Mesodermal cell (in vitro differentiated cells): ENCODE measurements around the gene HDAC1. TPM values are rescaled to one million over a fixed set of nuclear protein-coding genes. Genes with fewer than 3 reads are reported as not detected.
A peak's percentile ranks its signal among the peaks of the same experiment; 100 is the strongest.

Experiments
- H3K27ac ChIP-seq: 2 replicates; pipeline ENCODE4 v1.7.0; 2013; ENCODE audit warnings: mild to moderate bottlenecking, low read depth, low read length, moderate library complexity; ENCODE audit not compliant: severe bottlenecking
- H3K36me3 ChIP-seq: 2 replicates; pipeline ENCODE4 v1.7.1; 2013; ENCODE audit warnings: mild to moderate bottlenecking, low read length, moderate library complexity; ENCODE audit not compliant: control insufficient read depth, insufficient read depth
- H3K4me1 ChIP-seq: one replicate; pipeline ENCODE4 v1.7.1; 2013; ENCODE audit warnings: mild to moderate bottlenecking, low read length; ENCODE audit not compliant: insufficient read depth, control insufficient read depth, poor library complexity, severe bottlenecking
- H3K4me3 ChIP-seq: 2 replicates; pipeline ENCODE4 v1.7.0; 2013; ENCODE audit warnings: low read length, control low read depth, mild to moderate bottlenecking; ENCODE audit not compliant: insufficient read depth, poor library complexity, severe bottlenecking; ENCODE audit errors: extremely low read depth
- H3K9me3 ChIP-seq: 2 replicates; pipeline ENCODE4 v1.7.1; 2013; ENCODE audit warnings: mild to moderate bottlenecking, low read length, moderate library complexity; ENCODE audit not compliant: control insufficient read depth
- WGBS, 2 experiments: methylation state at CpG; one replicate each; pipeline ENCODE4 v1.1.5; 2013; ENCODE audit warnings: missing lambda C conversion rate in 2 of 2; ENCODE audit not compliant: insufficient coverage in 2 of 2; 5-methylcytosine and 5-hydroxymethylcytosine counted together
- polyA plus RNA-seq, 2 experiments: library from polyadenylated mRNA; stranded (reverse); fragments of 50-300 nt; gene quantifications; one replicate each; pipeline ENCODE4 v1.2.3, GENCODE V29; 2013

The HDAC1 gene
- 86.8 TPM for polyA plus RNA-seq (2013, experiment 1 of 2)
- 85.7 TPM for polyA plus RNA-seq (2013, experiment 2 of 2)

DNA sequence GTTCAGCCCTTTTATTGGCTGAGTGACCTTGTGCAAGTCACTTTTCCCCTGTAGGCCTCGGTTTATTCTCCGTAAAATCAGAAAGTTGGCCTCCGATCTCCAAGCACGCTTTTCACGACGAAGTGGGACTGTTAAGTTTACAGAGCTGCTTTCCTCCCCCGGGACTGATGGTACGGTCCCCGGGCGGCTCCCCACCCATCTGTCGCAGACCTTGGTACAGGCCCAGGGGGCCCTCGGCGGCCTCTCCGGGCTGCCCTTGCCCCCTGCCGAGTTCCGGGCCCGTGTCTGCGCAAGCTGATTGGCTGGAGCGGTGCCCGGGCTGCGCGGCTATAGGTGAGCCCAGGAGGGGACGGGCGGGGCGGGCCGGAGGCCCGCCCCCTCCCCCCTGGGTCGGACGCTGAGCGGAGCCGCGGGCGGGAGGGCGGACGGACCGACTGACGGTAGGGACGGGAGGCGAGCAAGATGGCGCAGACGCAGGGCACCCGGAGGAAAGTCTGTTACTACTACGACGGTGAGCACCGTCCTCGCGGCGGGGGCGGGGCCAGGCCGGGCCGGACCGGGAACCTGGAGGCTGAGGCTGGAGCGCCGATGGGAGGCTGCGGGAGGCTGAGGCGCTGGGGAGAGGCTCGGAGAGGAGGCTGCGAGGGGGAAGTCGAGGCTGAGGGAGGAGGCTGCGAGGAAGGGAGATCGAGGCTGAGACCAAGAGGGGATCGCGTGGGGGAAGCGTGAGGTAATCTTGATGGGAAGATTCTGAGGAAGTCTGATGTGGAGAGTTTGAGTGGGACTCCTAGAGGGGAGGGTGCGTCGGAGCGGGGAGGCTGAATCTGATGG lies at the start of gene HDAC1:
Gene HDAC1, plus strand, starts transcription at position 376 of the 831 bp plus-strand sequence. Its CDS starts 87 bp downstream, at position 463.
- H3K36me3 ChIP-seq: peaks cover 22% of the 10 kb centered on the region
- peak within 1 kb of the TSS; percentile 87 for H3K4me3 ChIP-seq
- H3K4me1 ChIP-seq: peaks cover 5% of the 10 kb centered on the region
- peak within 1 kb of the TSS; percentile 69 for H3K27ac ChIP-seq
- H3K9me3 ChIP-seq: no peaks in the 10 kb centered on the region
- 3% methylated on average over 48 to 67 of the region's 67 CpGs for WGBS, 2 experiments

DNA sequence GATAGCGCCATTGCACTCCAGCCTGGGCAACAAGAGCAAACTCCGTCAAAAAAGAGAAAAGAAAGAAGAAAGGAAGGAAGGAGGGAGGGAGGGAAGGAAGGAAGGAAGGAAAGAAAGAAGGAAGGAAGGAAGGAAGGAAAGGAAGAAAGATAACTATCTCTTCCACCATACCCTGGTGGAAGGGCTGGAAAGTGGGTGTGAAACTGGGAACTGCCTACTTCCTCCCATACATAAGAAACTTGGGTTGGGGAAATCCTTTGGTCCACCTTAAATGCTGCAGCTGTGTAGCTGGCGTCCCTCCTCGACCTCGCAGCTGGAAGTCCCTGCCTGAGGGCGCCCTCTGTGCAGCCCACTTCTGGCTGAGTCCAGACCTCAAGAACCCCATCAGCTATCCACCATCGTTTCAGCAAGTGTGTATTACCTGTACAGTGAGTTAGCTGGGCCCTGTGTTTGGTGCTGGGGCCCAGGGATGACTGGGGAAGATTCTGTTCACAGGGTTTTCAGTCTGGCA lies 49.5 kb upstream of the HDAC1 start:
- Histone ChIP-seq H3K4me3 (no peak overlapping the region), H3K4me1 (peaks cover 13% of the 10 kb centered on the region), H3K9me3 (no peaks in the 10 kb centered on the region), H3K36me3 (no peaks in the 10 kb centered on the region), H3K27ac (no peak overlapping the region)
- WGBS, 2 experiments: 51 to 100% methylated on average over 2 to 5 of the region's 7 CpGs

DNA sequence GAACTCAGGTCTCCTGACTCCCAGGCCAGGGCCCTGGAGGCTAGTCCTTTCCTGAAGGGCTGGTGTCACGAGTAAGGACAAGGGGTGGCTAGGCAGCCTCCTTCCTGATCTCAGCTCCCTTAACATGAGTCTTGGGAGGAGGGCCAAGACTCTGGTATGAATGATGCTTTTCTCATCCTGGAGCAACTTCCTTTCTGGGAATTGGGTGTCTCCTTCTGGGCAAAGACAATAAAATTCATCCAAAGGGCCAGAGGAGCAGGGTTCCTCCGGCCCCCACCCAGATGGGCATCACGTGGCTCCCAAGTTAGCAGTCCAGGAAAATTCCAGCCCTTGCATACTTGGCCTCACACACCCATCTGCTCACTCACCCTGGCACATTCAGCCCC lies 45.0 kb upstream of the HDAC1 start, which contains the start of gene FAM167B:
Gene FAM167B, plus strand, starts transcription at position 335 of the 386 bp plus-strand sequence. CDS start 200 bp downstream, outside the sequence.
- no peak within 1 kb of the TSS for H3K27ac ChIP-seq
- WGBS, 2 experiments: 60 to 89% methylated on average over 1 of the region's 3 CpGs

DNA sequence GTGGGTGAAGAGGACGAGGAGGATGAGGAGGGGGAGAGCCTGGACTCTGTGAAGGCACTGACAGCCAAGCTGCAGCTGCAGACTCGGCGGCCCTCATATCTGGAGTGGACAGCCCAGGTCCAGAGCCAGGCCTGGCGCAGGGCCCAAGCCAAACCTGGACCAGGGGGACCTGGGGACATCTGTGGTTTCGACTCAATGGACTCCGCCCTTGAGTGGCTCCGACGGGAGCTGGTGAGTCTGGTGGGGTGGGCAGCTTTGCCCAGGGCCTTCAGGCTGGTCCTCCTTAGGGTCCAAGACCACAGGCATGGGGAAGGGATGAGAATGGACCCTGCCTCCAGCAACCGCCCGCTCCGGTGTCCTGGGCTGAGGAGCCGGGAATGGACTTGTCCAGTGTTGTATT lies 44.4 kb upstream of the HDAC1 start:
- Histone ChIP-seq H3K4me3 (no peak overlapping the region), H3K9me3 (no peaks in the 10 kb centered on the region), H3K27ac (no peak overlapping the region), H3K4me1 (peaks cover 16% of the 10 kb centered on the region), H3K36me3 (no peaks in the 10 kb centered on the region)
- WGBS, 2 experiments: 97% methylated on average over 6 to 11 of the region's 12 CpGs

More for the DNA sequence above, 45.0 kb upstream of the HDAC1 start, which contains the start of gene FAM167B:
- no peaks in the 10 kb centered on the region for H3K36me3 ChIP-seq
- H3K4me1 ChIP-seq: peaks cover 18% of the 10 kb centered on the region
- H3K4me3 ChIP-seq: no peak within 1 kb of the TSS
- H3K9me3 ChIP-seq: no peaks in the 10 kb centered on the region

DNA sequence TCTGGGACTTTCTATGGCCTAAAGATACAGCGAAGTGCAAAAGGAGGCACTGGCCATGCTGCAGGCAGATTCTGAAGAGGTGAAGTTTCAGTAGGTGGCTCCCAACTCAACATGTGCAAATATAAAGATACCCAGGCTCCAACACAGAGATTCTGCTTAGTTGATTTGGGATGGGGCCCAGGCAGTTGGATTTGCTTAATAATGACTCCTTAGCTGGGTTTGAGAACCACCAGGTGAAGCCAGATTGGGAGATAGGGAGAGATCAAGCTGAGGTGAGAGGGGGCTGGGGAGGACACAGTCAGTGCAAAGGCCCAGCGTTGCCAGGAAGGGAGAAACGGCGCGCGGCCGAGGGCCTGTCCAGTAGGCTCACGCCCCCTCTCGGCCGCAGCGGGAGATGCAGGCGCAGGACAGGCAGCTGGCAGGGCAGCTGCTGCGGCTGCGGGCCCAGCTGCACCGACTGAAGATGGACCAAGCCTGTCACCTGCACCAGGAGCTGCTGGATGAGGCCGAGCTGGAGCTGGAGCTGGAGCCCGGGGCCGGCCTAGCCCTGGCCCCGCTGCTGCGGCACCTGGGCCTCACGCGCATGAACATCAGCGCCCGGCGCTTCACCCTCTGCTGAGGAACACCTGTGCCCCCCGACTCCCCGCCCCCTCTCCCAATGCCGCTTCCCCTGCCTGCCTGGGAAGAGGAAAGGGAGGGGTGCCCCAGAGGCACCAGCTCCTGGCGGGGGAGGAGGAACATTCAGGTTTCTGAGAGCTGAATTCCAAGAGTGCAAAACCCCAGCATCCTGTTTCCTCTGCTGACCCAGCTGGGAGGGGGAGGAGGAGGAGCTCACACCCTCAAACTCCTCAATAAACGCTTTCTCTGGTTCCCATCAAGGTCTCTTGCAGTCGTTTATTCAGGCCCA lies 43.6 kb upstream of the HDAC1 start:
- Histone ChIP-seq H3K4me3 (peak overlapping the region; percentile 5), H3K4me1 (peaks cover 14% of the 10 kb centered on the region), H3K36me3 (no peaks in the 10 kb centered on the region), H3K9me3 (no peaks in the 10 kb centered on the region), H3K27ac (no peak overlapping the region)
- WGBS, 2 experiments: 8% methylated on average over 24 to 25 of the region's 31 CpGs

DNA sequence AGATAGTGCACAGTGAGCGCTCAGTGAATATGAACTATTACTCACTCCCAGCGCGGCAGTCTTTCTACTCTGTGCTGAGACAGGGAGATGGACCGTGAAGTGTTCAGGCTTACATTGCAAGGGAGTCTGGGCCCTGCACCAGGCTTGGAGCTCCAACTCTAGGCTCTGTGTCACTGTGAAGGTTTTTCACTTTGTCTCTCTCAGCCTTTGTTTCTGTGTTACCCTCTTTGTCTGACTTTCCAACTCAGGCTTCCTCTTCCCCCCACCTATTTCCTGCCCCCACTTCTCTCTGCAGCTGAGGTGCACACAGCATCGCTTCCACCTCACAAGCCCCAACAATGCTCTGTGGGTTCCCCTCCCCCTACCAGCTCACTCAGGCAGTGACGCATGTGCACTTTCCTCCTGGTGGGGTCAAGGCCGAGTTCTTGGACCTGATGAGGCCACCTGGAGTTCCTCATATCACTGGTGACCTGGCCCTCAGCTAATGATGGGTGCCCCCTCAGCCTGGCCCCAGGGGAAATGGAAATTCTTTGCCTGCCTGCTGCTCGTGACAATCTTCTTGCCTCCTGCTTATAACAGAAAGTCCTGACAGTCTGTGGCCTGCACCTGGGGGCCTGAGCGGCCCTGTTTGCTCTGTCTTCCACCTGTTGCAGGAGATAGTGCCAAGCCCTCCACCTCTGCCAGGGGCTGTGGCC lies 41.9 kb upstream of the HDAC1 start:
- WGBS, 2 experiments: 83% methylated on average over 8 to 9 of the region's 9 CpGs
- Histone ChIP-seq H3K4me3 (no peak overlapping the region), H3K36me3 (no peaks in the 10 kb centered on the region), H3K27ac (peak overlapping the region; percentile 71), H3K4me1 (peaks cover 14% of the 10 kb centered on the region), H3K9me3 (no peaks in the 10 kb centered on the region)

DNA sequence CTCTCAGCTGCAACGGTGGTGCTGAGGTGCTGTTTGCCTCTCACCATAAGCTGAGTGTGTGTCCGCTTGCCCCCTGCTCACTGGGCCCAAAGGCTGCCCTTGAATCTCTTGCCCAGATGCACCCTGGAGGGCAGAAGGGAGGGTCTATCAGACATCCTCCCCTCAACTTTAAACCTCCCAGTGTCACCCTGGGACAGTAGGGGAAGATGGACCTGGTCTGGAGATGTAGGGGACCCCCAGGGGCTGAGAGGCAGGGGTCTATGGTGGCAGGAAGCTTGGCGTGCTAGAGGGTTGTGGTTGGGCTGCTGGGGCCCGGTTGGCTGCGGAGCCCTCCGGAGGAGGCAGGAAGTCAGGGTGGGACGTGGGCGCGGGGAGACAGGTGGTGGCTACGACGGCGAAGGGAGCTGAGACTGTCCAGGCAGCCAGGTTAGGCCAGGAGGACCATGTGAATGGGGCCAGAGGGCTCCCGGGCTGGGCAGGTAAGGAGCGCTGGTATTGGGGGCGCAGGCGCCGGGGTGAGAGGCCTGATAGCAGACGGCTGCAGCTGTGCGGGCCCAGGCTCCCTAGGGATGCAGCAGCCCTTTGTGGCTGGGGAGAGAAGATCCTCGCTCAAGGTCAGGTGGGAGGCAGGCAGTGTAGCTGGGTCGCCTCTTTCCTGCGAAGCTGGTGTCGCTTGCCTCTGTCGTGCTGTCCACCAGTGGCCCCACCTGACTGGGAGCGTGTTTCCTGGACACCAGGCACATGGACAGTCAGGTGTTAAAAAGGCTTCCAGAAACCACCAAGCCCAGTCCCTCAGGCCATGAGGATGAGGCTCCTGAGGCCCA lies 40.8 kb upstream of the HDAC1 start, which contains the start of gene LCK:
Gene LCK, plus strand, starts transcription at position 373 of the 824 bp plus-strand sequence. CDS start 23,065 bp downstream, outside the sequence.
- Histone ChIP-seq H3K4me1 (peaks cover 14% of the 10 kb centered on the region), H3K4me3 (no peak within 1 kb of the TSS), H3K9me3 (no peaks in the 10 kb centered on the region), H3K36me3 (no peaks in the 10 kb centered on the region), H3K27ac (no peak within 1 kb of the TSS)
- 91 to 93% methylated on average over 19 to 23 of the region's 25 CpGs for WGBS, 2 experiments

DNA sequence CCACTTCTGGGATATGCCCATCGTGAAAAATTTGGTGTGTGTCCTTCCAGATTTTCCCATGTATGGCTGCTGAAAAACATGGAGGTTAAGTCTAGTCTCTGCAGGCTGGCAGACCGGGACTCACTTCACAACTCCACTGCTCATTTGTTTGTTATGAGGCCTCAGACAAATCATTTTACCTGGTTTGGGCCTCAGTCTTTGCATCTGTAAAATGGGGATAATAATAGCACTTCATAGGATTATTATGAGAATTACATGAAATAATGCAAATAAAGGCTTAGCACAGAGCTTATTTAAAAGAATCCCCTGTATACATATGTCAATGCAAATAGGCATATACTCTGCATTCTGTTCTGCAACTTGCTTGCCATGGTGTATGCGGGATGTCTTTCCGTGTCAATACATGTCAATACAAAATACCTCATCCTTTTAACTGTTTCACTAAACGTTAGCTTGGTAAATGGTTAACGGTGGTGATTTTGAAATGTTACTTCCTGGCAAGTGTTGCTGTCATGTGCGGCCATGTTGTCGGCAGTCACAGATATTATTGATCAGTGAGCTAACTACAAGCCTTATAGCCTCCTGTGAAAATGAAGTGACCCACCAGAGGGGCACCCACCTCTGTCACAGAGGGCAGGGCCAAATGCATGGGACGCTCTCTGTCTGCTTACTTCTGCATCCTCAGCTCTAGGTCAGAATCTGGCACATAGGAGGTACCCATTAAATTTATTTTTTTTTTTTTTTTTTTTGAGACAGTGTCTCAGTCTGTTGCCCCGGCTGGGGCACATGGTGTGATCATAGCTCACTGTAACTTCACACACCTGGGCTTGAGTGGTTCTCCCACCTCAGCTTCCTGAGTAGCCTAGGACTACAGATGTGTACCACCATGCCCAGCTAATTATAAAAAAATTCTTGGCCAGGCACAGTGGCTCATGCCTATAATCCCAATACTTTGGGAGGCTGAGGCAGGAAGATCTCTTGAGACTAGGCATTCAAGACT lies 36.5 kb upstream of the HDAC1 start:
- Histone ChIP-seq H3K36me3 (no peaks in the 10 kb centered on the region), H3K4me1 (no peaks in the 10 kb centered on the region), H3K27ac (no peak overlapping the region), H3K4me3 (no peak overlapping the region), H3K9me3 (no peaks in the 10 kb centered on the region)
- 91 to 97% methylated on average over 7 to 8 of the region's 10 CpGs for WGBS, 2 experiments
